ENCODE measurements around the gene ATXN10.

The ATXN10 gene

DNA sequence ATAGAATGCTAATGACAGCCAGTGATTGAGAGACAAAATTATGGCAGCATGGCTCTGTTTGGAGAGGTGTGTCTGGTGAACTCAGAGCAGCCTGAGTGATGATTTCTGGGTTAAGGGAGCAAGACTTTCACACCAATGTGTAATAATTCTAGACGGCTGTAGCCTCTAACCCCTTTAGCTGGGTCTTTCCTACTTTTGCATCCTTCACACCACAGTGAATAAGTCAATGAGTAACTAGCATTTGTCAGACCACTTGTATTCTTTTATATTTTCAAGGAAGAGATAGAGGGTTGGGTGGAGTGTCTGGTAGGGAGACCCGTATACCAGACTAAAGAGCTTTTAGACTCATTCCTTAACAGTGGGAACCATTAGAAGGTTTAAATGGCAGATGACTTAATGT, 50.4 kb downstream of the ATXN10 start:
- Histone ChIP-seq H3K36me3 (ENCODE audit: insufficient read depth, low read length) (peaks cover 49% of the 10 kb centered on the region), H3K4me2 (ENCODE audit: insufficient read depth, low read length) (no peak overlapping the region), H3K79me2 (ENCODE audit: insufficient read depth, low read length) (peaks cover 53% of the 10 kb centered on the region), H3K27me3 (ENCODE audit: insufficient read depth, low read length, poor library complexity) (no peaks in the 10 kb centered on the region), H3K9ac (ENCODE audit: low read depth, low read length) (no peak overlapping the region), H3K4me1 (ENCODE audit: insufficient read depth, low read length) (no peaks in the 10 kb centered on the region), H3K9me3 (ENCODE audit: insufficient read depth, low read length, severe bottlenecking) (no peaks in the 10 kb centered on the region), H3K27ac (ENCODE audit: low read length) (no peak overlapping the region), H2AFZ (ENCODE audit: low read depth, low read length) (no peak overlapping the region), H3K4me3 (ENCODE audit: low read depth in 1 of 2, low read length in 2 of 2) (no peak overlapping the region), H4K20me1 (ENCODE audit: insufficient read depth, low read length) (peaks cover 20% of the 10 kb centered on the region; the same call in 1 of the 2 replicates)
- ATAC-seq (ENCODE audit: insufficient read depth, low read depth) = no peak
- TF ChIP-seq, protein P1, sequence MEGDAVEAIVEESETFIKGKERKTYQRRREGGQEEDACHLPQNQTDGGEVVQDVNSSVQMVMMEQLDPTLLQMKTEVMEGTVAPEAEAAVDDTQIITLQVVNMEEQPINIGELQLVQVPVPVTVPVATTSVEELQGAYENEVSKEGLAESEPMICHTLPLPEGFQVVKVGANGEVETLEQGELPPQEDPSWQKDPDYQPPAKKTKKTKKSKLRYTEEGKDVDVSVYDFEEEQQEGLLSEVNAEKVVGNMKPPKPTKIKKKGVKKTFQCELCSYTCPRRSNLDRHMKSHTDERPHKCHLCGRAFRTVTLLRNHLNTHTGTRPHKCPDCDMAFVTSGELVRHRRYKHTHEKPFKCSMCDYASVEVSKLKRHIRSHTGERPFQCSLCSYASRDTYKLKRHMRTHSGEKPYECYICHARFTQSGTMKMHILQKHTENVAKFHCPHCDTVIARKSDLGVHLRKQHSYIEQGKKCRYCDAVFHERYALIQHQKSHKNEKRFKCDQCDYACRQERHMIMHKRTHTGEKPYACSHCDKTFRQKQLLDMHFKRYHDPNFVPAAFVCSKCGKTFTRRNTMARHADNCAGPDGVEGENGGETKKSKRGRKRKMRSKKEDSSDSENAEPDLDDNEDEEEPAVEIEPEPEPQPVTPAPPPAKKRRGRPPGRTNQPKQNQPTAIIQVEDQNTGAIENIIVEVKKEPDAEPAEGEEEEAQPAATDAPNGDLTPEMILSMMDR (IDR thresholded peaks at IDR 0.05; ENCODE audit: borderline replicate concordance, extremely low read depth, low read length, poor library complexity, severe bottlenecking) = no peak
- TF ChIP-seq EZH2 (IDR thresholded peaks at IDR 0.05; ENCODE audit: borderline replicate concordance, low read depth, low read length, severe bottlenecking) = no peak
- no peak for DNase-seq

DNA sequence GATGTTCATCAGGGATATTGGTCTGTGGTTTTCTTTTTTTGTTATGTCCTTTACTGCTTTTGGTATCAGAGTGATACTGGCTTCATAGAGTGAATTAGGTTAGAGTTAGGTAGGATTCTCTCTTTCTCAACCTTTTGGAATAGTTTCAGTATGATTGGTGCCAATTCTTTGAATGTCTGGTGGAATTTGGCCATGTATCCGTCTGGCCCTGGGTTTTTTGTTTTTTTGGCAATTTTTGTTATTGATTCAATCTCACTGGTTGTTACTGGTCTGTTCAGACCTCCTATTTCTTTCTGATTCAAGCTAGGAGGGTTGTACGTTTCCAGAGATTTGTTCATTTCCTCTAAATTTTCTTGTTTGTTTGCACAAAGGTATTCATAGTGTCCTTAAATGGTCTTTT, 54.4 kb downstream of the ATXN10 start:
- Histone ChIP-seq H3K4me3 (ENCODE audit: low read depth in 1 of 2, low read length in 2 of 2) (no peak overlapping the region), H3K27me3 (ENCODE audit: insufficient read depth, low read length, poor library complexity) (no peaks in the 10 kb centered on the region), H3K79me2 (ENCODE audit: insufficient read depth, low read length) (peaks cover 51% of the 10 kb centered on the region), H3K27ac (ENCODE audit: low read length) (no peak overlapping the region), H3K4me2 (ENCODE audit: insufficient read depth, low read length) (no peak overlapping the region), H2AFZ (ENCODE audit: low read depth, low read length) (no peak overlapping the region), H3K9me3 (ENCODE audit: insufficient read depth, low read length, severe bottlenecking) (no peaks in the 10 kb centered on the region), H3K9ac (ENCODE audit: low read depth, low read length) (no peak overlapping the region), H4K20me1 (ENCODE audit: insufficient read depth, low read length) (peaks cover 16% of the 10 kb centered on the region; the same call in 1 of the 2 replicates), H3K36me3 (ENCODE audit: insufficient read depth, low read length) (peaks cover 39% of the 10 kb centered on the region), H3K4me1 (ENCODE audit: insufficient read depth, low read length) (no peaks in the 10 kb centered on the region)
- ATAC-seq (ENCODE audit: insufficient read depth, low read depth) (no peak), DNase-seq (no peak)
- no peak for TF ChIP-seq EZH2 (IDR thresholded peaks at IDR 0.05; ENCODE audit: borderline replicate concordance, low read depth, low read length, severe bottlenecking)
- TF ChIP-seq, protein P1 (IDR thresholded peaks at IDR 0.05; ENCODE audit: borderline replicate concordance, extremely low read depth, low read length, poor library complexity, severe bottlenecking) = no peak

DNA sequence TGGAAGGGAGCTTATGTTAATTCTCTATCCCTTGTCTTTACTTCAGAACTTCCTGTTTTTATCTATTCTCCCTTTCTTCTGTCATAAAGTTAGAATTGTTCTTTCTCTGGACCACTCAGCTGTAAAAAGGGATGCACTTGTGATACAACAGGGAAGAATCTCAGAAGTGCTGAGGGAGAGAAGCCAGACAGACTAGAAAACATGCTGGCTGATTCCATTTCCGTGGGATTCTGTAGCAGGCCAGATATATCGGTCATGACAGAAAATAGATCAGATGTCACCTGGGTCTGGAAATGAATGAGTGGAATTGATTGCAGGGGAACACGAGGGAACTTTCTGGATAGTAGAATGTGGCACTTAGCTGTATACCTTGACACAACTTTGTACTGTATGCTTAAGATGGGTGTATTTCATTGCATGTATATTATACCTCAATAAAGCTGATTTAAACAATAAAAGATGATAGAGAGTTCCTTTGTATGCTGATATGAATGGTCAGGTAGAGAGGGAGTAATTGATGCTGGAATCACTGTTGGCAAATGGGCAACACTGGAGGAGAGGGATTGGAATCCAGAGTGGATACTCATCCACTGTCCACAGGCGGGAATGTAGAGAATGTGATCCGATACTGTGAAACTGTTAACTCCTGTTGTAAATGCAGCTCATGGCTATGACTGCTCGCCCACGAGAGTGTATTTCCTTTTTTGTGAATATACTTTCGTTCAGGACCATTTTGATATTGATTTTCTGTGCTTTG, 59.6 kb downstream of the ATXN10 start:
- DNase-seq = no peak
- Histone ChIP-seq H3K27me3 (ENCODE audit: insufficient read depth, low read length, poor library complexity) (no peaks in the 10 kb centered on the region), H3K27ac (ENCODE audit: low read length) (no peak overlapping the region), H4K20me1 (ENCODE audit: insufficient read depth, low read length) (peaks cover 5% of the 10 kb centered on the region; the same call in 1 of the 2 replicates), H3K4me3 (ENCODE audit: low read depth in 1 of 2, low read length in 2 of 2) (no peak overlapping the region), H3K36me3 (ENCODE audit: insufficient read depth, low read length) (peaks cover 51% of the 10 kb centered on the region), H3K9me3 (ENCODE audit: insufficient read depth, low read length, severe bottlenecking) (no peaks in the 10 kb centered on the region), H3K4me2 (ENCODE audit: insufficient read depth, low read length) (no peak overlapping the region), H3K79me2 (ENCODE audit: insufficient read depth, low read length) (peaks cover 20% of the 10 kb centered on the region), H3K4me1 (ENCODE audit: insufficient read depth, low read length) (no peaks in the 10 kb centered on the region), H3K9ac (ENCODE audit: low read depth, low read length) (no peak overlapping the region), H2AFZ (ENCODE audit: low read depth, low read length) (no peak overlapping the region)
- no peak for ATAC-seq (ENCODE audit: insufficient read depth, low read depth)
- TF ChIP-seq, protein P1 (IDR thresholded peaks at IDR 0.05; ENCODE audit: borderline replicate concordance, extremely low read depth, low read length, poor library complexity, severe bottlenecking) = no peak
- TF ChIP-seq EZH2 (IDR thresholded peaks at IDR 0.05; ENCODE audit: borderline replicate concordance, low read depth, low read length, severe bottlenecking) = no peak
